A549 (cell line): ENCODE measurements around the gene SPPL2A.

Source experiments
- CHD2 ChIP-seq: fragments of 150-350 bp; IDR thresholded peaks from 2 replicates; pipeline ENCODE4 v1.6.1; 2014; ENCODE audit warnings: low read length; ENCODE audit not compliant: partially characterized antibody
- CTCF ChIP-seq: fragments of >200 bp; sonication (Bioruptor Twin); formaldehyde crosslinking; IDR thresholded peaks from 3 replicates; pipeline ENCODE4 v1.5.1; 2016
- GATA3 ChIP-seq: IDR thresholded peaks from 2 replicates; pipeline ENCODE4 v1.6.1; 2012; ENCODE audit warnings: borderline replicate concordance
- MAX ChIP-seq: IDR thresholded peaks from 2 replicates; pipeline ENCODE4 v1.6.1; 2012
- MYC ChIP-seq: IDR thresholded peaks from 2 replicates; pipeline ENCODE4 v1.6.1; 2012; ENCODE audit warnings: mild to moderate bottlenecking, inconsistent platforms, low read length, improper control_type of control experiment, borderline replicate concordance
- POLR2A ChIP-seq: IDR thresholded peaks from 2 replicates; pipeline ENCODE4 v1.6.1; 2012; ENCODE audit warnings: mild to moderate bottlenecking, low read length
- USF2 ChIP-seq: fragments of 450-650 bp; IDR thresholded peaks from 2 replicates; pipeline ENCODE4 v1.6.1; 2014; ENCODE audit warnings: antibody characterized with exemption

GRCh38 chr15:50735156-50735555, 30.4 kb downstream of the SPPL2A start:
- TF ChIP-seq MYC (no peak), CTCF (no peak), USF2 (no peak), POLR2A (no peak), GATA3 (no peak), CHD2 (no peak), MAX (no peak)
